ENCODE measurements around the gene NLRX1.
"Not testable (repeated sequence)": the region's sequence is repeated elsewhere in the genome, so short reads cannot be mapped to it uniquely, and the experiment has no call there.

The NLRX1 gene

GRCh38 chr11:119179983-119180382 lies 11.5 kb downstream of the NLRX1 start:
- DNase-seq (ENCODE audit: low read depth in 1 of 2, low spot score in 1 of 2), result no peak
- in situ Hi-C loops (cut with HindIII; ENCODE audit: low pct_unique_long_range_greater_than_20kb, low sequenced_read_pairs), result no loop called here
- TF ChIP-seq JUND (IDR thresholded peaks at IDR 0.05; ENCODE audit: low read depth), result no peak

GRCh38 chr11:119180729-119181676 lies 12.5 kb downstream of the NLRX1 start:
- no peak for DNase-seq (ENCODE audit: low read depth in 1 of 2, low spot score in 1 of 2)
- in situ Hi-C loops (cut with HindIII; ENCODE audit: low pct_unique_long_range_greater_than_20kb, low sequenced_read_pairs), result no loop called here
- no peak for TF ChIP-seq JUND (IDR thresholded peaks at IDR 0.05; ENCODE audit: low read depth)

- in situ Hi-C loops (cut with HindIII; ENCODE audit: low pct_unique_long_range_greater_than_20kb, low sequenced_read_pairs), result no loop called here
- DNase-seq (ENCODE audit: low read depth in 1 of 2, low spot score in 1 of 2), result no peak
- no peak for TF ChIP-seq JUND (IDR thresholded peaks at IDR 0.05; ENCODE audit: low read depth)
Measured at GRCh38 chr11:119181677-119182412, 13.3 kb downstream of the NLRX1 start.

GRCh38 chr11:119184399-119184798 lies 15.9 kb downstream of the NLRX1 start:
- in situ Hi-C loops (cut with HindIII; ENCODE audit: low pct_unique_long_range_greater_than_20kb, low sequenced_read_pairs); DNase-seq (ENCODE audit: low read depth in 1 of 2, low spot score in 1 of 2): not testable (repeated sequence)

GRCh38 chr11:119185981-119186634 lies 17.6 kb downstream of the NLRX1 start:
- no peak for DNase-seq (ENCODE audit: low read depth in 1 of 2, low spot score in 1 of 2)
- TF ChIP-seq JUND (IDR thresholded peaks at IDR 0.05; ENCODE audit: low read depth), result no peak
- in situ Hi-C loops (cut with HindIII; ENCODE audit: low pct_unique_long_range_greater_than_20kb, low sequenced_read_pairs), result no loop called here

- in situ Hi-C loops (cut with HindIII; ENCODE audit: low pct_unique_long_range_greater_than_20kb, low sequenced_read_pairs), result no loop called here
- no peak for DNase-seq (ENCODE audit: low read depth in 1 of 2, low spot score in 1 of 2)
- no peak for TF ChIP-seq JUND (IDR thresholded peaks at IDR 0.05; ENCODE audit: low read depth)
Measured at GRCh38 chr11:119187123-119187892, 18.8 kb downstream of the NLRX1 start.

GRCh38 chr11:119188067-119188466 lies 19.5 kb downstream of the NLRX1 start:
- no peak for DNase-seq (ENCODE audit: low read depth in 1 of 2, low spot score in 1 of 2)
- no peak for TF ChIP-seq JUND (IDR thresholded peaks at IDR 0.05; ENCODE audit: low read depth)
- in situ Hi-C loops (cut with HindIII; ENCODE audit: low pct_unique_long_range_greater_than_20kb, low sequenced_read_pairs), result no loop called here

- no peak for DNase-seq (ENCODE audit: low read depth in 1 of 2, low spot score in 1 of 2)
- in situ Hi-C loops (cut with HindIII; ENCODE audit: low pct_unique_long_range_greater_than_20kb, low sequenced_read_pairs), result no loop called here
- TF ChIP-seq JUND (IDR thresholded peaks at IDR 0.05; ENCODE audit: low read depth), result no peak
Measured at GRCh38 chr11:119188887-119189286, 20.4 kb downstream of the NLRX1 start.

- no peak for DNase-seq (ENCODE audit: low read depth in 1 of 2, low spot score in 1 of 2)
- no peak for TF ChIP-seq JUND (IDR thresholded peaks at IDR 0.05; ENCODE audit: low read depth)
- in situ Hi-C loops (cut with HindIII; ENCODE audit: low pct_unique_long_range_greater_than_20kb, low sequenced_read_pairs), result no loop called here
Measured at GRCh38 chr11:119189393-119189792, 20.9 kb downstream of the NLRX1 start.

- no peak for TF ChIP-seq JUND (IDR thresholded peaks at IDR 0.05; ENCODE audit: low read depth)
- in situ Hi-C loops (cut with HindIII; ENCODE audit: low pct_unique_long_range_greater_than_20kb, low sequenced_read_pairs), result no loop called here
- no peak for DNase-seq (ENCODE audit: low read depth in 1 of 2, low spot score in 1 of 2)
Measured at GRCh38 chr11:119190531-119190930, 22.0 kb downstream of the NLRX1 start.

GRCh38 chr11:119191265-119191664 lies 22.7 kb downstream of the NLRX1 start:
- DNase-seq (ENCODE audit: low read depth in 1 of 2, low spot score in 1 of 2); in situ Hi-C loops (cut with HindIII; ENCODE audit: low pct_unique_long_range_greater_than_20kb, low sequenced_read_pairs): not testable (repeated sequence)

- in situ Hi-C loops (cut with HindIII; ENCODE audit: low pct_unique_long_range_greater_than_20kb, low sequenced_read_pairs), result no loop called here
- no peak for DNase-seq (ENCODE audit: low read depth in 1 of 2, low spot score in 1 of 2)
- TF ChIP-seq JUND (IDR thresholded peaks at IDR 0.05; ENCODE audit: low read depth), result no peak
Measured at GRCh38 chr11:119192111-119192510, 23.6 kb downstream of the NLRX1 start.

All from T47D (cell line).